Measurements from ENCODE around the gene MEF2A. TPM values are rescaled to one million over a fixed set of nuclear protein-coding genes. Genes with fewer than 3 reads are reported as not detected.

MEF2A gene
- total and polyA plus RNA-seq, 9 of the 15 experiments (the other 6 are each of a cell fraction or from before 2014, with no cell fraction given), result 1.6 to 18.7 (median 8.7) TPM

DNA sequence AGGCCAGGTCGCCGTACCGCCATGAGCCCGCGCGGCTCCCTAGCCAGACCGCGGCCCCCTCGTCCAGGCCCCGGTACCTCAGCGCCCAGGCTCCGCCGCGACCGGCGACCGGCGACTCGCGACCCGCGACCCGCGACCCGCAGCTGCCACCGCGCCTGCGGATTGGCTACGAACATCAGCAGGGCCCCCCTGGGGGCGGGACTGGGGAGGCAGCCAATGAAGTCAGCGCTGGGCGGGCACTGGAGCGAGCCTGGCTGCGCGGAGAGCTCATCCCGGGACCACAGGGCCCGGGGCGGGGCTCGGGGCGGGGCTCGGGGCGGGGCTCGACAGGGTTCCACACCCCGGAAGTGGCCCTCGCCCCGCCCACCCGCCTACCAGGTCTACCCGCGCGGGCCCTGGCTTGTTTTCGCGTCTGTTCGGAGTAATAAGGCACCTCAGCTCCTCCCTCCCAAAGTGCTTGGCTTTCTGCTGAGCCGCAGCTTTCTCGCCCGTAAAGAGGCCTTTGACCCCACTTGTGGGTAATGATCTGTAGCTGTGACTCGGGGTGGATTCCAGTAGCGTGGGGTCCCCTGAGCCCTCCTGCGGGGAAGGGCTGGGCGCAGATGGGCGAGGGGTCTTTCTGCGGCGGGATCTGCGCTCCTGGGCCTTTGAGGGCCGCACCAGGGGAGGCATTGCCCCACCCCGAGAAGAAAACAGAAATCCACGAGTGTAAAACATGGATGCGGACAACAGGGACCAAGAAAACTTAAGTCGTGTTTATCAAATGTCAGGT, 167.7 kb downstream of the MEF2A start, which contains the start of gene LYSMD4 (continued):
- TF ChIP-seq CLOCK (CRISPR knock-in tag; IDR thresholded peaks at IDR 0.05; ENCODE audit: borderline replicate concordance) (no peak), PHF8 (IDR thresholded peaks at IDR 0.05; ENCODE audit: borderline replicate concordance, low read length) (peak; percentile 66; the same call in 1 of the 2 replicates), ZNF740 (CRISPR knock-in tag; IDR thresholded peaks at IDR 0.05) (no peak), ZNF740 (tag; IDR thresholded peaks at IDR 0.05) (no peak), CTCF (IDR thresholded peaks at IDR 0.05 in 2 of 3, conservative IDR thresholded peaks at IDR 0.05 in 1 of 3; ENCODE audit: insufficient read depth in 2 of 3, low read depth in 1 of 3, low read length in 3 of 3) (no peak), YY1 (IDR thresholded peaks at IDR 0.05; ENCODE audit: borderline replicate concordance in 1 of 3, control insufficient read depth in 1 of 3, extremely low read depth in 1 of 3, insufficient read depth in 3 of 3, insufficient read length in 1 of 3, insufficient replicate concordance in 2 of 3, low read depth in 1 of 3, low read length in 2 of 3) (no peak), ETV5 (CRISPR knock-in tag; IDR thresholded peaks at IDR 0.05; ENCODE audit: low read depth) (no peak), CC2D1A (IDR thresholded peaks at IDR 0.05) (no peak), CREM (IDR thresholded peaks at IDR 0.05; ENCODE audit: low read depth) (no peak), ZC3H11A (IDR thresholded peaks at IDR 0.05; ENCODE audit: low read depth, low read length) (no peak), ETV1 (tag; conservative IDR thresholded peaks at IDR 0.05; ENCODE audit: low read depth) (0 out of 2 replicates have a peak, but pooled peaks have one; percentile 13), TRIM24 (IDR thresholded peaks at IDR 0.05) (no peak), ZNF175 (CRISPR knock-in tag; IDR thresholded peaks at IDR 0.05; ENCODE audit: low read depth) (no peak), ILF3 (IDR thresholded peaks at IDR 0.05; ENCODE audit: borderline replicate concordance) (no peak), TCF3 (CRISPR knock-in tag; IDR thresholded peaks at IDR 0.05) (no peak), CXXC5 (CRISPR knock-in tag; IDR thresholded peaks at IDR 0.05) (no peak), JUND (IDR thresholded peaks at IDR 0.05; ENCODE audit: borderline replicate concordance, low read depth, low read length) (no peak), JUND (tag; IDR thresholded peaks at IDR 0.05; ENCODE audit: borderline replicate concordance, low read depth, low read length) (no peak), GTF2E2 (tag; IDR thresholded peaks at IDR 0.05) (no peak)
- TF ChIP-seq, protein P1, sequence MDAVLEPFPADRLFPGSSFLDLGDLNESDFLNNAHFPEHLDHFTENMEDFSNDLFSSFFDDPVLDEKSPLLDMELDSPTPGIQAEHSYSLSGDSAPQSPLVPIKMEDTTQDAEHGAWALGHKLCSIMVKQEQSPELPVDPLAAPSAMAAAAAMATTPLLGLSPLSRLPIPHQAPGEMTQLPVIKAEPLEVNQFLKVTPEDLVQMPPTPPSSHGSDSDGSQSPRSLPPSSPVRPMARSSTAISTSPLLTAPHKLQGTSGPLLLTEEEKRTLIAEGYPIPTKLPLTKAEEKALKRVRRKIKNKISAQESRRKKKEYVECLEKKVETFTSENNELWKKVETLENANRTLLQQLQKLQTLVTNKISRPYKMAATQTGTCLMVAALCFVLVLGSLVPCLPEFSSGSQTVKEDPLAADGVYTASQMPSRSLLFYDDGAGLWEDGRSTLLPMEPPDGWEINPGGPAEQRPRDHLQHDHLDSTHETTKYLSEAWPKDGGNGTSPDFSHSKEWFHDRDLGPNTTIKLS (IDR thresholded peaks at IDR 0.05; ENCODE audit: borderline replicate concordance, low read depth), result no peak

Data from K562 (cell line).